Stimulated activated naive B cell treated with anti-CD40 and anti-IgM and Interleukin-4, amounts not matched to agents 10 μg/mL and 1 μg/mL and 100 μg/mL, for 72 hours (primary cell): ENCODE results near the gene CARD11.

Experiments
- ATAC-seq, 2 donors: fragments of 150-1000 bp; cut with Tn5 transposase; replicated peaks; 2 replicates each; pipeline ENCODE4 v1.10.0; 2021; ENCODE audit warnings: moderate library complexity in 1 of 2
- DNase-seq: peaks from one replicate; pipeline ENCODE4 v3.0.0; 2021
- H3K27ac Mint-ChIP-seq: one replicate; pipeline ENCODE4 v1.8.0; 2022; ENCODE audit warnings: mild to moderate bottlenecking, mixed read lengths
- H3K27me3 Mint-ChIP-seq, 2 donors: one replicate each; pipeline ENCODE4 v1.8.0; 2022; ENCODE audit warnings: mixed read lengths in 2 of 2
- H3K36me3 Mint-ChIP-seq, 2 donors: one replicate each; pipeline ENCODE4 v1.8.0; 2022; ENCODE audit warnings: mixed read lengths in 2 of 2, mild to moderate bottlenecking in 1 of 2
- H3K4me1 Mint-ChIP-seq, 2 donors: one replicate each; pipeline ENCODE4 v1.8.0; 2022; ENCODE audit warnings: mixed read lengths in 2 of 2, mild to moderate bottlenecking in 1 of 2
- H3K4me3 Mint-ChIP-seq, 2 donors: one replicate each; pipeline ENCODE4 v1.8.0; 2022; ENCODE audit warnings: mild to moderate bottlenecking in 2 of 2, mixed read lengths in 2 of 2, moderate library complexity in 1 of 2
- H3K9me3 Mint-ChIP-seq, 2 donors: one replicate each; pipeline ENCODE4 v1.8.0; 2022; ENCODE audit warnings: mixed read lengths in 2 of 2, mild to moderate bottlenecking in 1 of 2

Gene CARD11

DNA sequence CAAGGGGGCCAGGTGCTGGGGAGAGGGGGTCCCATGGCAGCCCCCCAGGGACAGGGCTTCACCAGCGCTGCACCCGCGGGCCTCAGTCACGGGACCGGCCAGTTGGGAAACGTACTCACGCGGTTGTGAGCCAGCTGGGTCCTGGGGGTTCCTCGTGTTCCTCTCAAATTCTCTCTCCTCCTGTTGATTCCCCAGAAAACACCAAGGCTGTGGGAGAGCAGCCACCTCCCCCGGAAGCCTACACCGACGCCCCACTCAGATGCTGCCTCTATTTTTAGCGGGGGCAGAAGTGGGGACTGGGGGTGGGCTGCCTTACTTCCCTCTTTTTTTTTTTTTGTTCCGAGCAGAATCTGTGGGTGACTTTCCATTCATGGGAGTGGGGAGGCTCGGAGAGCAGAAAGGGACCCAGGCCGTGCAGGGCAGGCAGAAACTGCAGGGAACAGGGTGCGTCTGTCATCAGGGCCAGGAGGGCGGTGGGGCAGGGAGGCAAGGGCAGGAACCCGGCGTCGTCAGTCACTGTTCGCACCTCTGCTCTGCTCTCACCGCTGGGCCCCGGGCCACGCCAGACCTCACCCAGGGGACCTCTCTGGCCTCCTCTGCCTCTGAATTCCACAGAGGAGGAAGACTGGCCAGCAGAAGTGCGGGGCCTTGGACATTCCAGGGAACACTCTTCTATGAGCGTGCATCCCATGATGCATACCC lies 63.1 kb downstream of the CARD11 start:
- H3K4me1 Mint-ChIP-seq, result peaks cover 65 to 95% of the 10 kb centered on the region in 2 donors
- peak in 1 of 2 donors; percentile 10 for ATAC-seq
- peak; percentile 29 for DNase-seq
- H3K27ac Mint-ChIP-seq, result peak overlapping the region; percentile 93
- no peaks in the 10 kb centered on the region for H3K27me3 Mint-ChIP-seq
- peaks cover 0 to 5% of the 10 kb centered on the region in 2 donors for H3K9me3 Mint-ChIP-seq
- H3K36me3 Mint-ChIP-seq, result peaks cover 46 to 71% of the 10 kb centered on the region in 2 donors
- peak overlapping the region; percentile 83 to 84 for H3K4me3 Mint-ChIP-seq

DNA sequence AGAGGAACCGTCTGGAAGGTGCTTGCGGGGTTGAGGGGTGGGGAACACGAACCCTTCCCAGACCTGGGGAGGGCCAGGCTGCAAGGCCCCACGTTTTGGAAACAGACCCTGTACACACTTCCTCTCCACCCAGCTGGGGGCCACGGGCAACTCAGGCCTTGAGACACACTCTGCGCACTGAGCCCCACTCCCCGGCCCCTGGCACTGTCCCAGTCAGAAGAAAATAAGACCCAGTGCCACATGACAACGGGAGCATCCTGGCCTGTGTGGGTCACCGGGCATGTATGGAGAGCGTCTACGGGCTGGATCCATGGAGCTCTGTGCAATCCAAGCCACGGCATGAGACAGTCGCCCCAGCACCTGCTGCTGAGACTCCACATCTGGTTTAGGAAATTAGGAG lies 63.7 kb downstream of the CARD11 start:
- H3K4me1 Mint-ChIP-seq, result peaks cover 66 to 95% of the 10 kb centered on the region in 2 donors
- ATAC-seq (no peak), DNase-seq (no peak)
- peak overlapping the region; percentile 83 to 84 for H3K4me3 Mint-ChIP-seq
- H3K36me3 Mint-ChIP-seq, result peaks cover 48 to 70% of the 10 kb centered on the region in 2 donors
- H3K27ac Mint-ChIP-seq, result peak overlapping the region; percentile 93
- no peaks in the 10 kb centered on the region for H3K27me3 Mint-ChIP-seq
- peaks cover 0 to 5% of the 10 kb centered on the region in 2 donors for H3K9me3 Mint-ChIP-seq

DNA sequence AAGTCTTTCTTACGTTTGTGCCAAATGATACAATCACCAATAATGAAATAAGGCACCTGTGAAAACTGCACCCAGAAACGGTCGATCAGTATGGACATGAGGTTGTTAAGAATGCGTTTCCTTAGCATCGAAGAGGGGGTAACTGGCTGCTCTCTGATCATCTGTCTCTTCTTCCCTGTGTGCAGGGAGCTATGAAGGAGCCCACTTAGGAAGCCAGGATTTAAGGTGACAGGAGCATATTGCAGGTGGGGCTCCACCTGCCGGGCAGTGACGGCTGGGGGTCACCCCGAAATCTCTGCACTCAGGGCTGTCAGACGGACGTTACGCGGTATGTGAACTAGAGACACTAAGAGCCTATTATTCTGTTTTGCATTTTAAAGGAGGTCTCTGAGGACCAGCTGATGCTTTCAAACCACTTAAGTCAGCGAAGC lies 64.5 kb downstream of the CARD11 start:
- H3K36me3 Mint-ChIP-seq, result peaks cover 49 to 69% of the 10 kb centered on the region in 2 donors
- H3K27me3 Mint-ChIP-seq, result no peaks in the 10 kb centered on the region
- H3K27ac Mint-ChIP-seq, result peak overlapping the region; percentile 93

DNA sequence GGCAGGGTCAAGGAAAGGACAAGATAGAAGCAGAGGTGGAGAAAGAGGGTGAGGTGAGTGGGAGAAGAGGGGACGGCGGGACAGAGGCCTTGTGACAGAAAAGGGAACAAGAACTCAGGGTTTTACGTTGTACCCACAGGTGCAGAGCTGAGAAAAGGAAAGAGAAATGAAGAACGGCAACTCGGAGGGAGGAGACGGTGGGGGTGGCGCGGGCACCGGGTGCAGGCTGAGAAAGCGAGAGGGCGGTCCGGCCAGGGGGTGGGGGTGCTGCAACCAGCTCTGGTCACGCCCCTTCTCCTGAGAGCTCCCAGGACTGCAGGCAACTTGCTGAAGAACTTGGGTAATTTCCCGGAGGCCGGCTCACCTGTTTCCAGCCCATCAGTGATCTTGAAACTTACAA lies 65.3 kb downstream of the CARD11 start:
- peaks cover 59 to 93% of the 10 kb centered on the region in 2 donors for H3K4me1 Mint-ChIP-seq
- peak overlapping the region; percentile 93 for H3K27ac Mint-ChIP-seq
- DNase-seq (peak; percentile 95), ATAC-seq (peak; percentile 89 to 92)
- peaks cover 0 to 5% of the 10 kb centered on the region in 2 donors for H3K9me3 Mint-ChIP-seq
- peaks cover 47 to 67% of the 10 kb centered on the region in 2 donors for H3K36me3 Mint-ChIP-seq
- no peaks in the 10 kb centered on the region for H3K27me3 Mint-ChIP-seq
- peak overlapping the region; percentile 83 to 84 for H3K4me3 Mint-ChIP-seq

More for the DNA sequence above, 64.5 kb downstream of the CARD11 start:
- peak overlapping the region; percentile 83 to 84 for H3K4me3 Mint-ChIP-seq
- peaks cover 64 to 95% of the 10 kb centered on the region in 2 donors for H3K4me1 Mint-ChIP-seq
- peaks cover 0 to 5% of the 10 kb centered on the region in 2 donors for H3K9me3 Mint-ChIP-seq
- peak; percentile 10 to 17 for ATAC-seq
- no peak for DNase-seq

DNA sequence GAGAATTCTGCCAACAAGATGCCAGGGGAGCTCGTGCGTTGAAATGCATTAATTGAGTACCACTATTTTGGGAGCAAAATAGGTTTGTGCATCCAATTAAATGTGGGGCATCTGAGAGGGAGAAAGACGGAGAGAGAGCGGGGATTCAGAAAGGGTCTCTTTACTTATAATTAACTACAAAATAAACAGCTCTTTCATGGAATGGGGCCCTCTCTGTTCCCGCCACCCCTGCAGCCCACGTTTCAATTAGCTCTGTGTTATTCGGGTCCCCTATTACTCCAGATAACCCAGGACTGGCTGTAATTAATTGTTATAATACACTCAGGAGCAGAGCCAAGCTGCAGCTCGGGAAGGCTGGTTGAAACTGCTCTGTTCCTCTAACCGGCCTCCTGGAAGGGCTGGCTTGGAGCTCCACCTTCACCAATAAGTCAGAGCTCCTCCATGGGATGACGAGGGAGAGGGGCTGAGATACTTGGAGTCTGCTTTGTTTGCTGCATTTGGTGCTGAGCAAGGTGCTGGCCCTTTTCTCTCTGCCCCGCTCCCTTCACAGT lies 67.8 kb downstream of the CARD11 start:
- Mint-ChIP-seq H3K4me3 (no peak overlapping the region), H3K36me3 (peaks cover 36 to 58% of the 10 kb centered on the region in 2 donors), H3K27ac (peak overlapping the region; percentile 90), H3K27me3 (no peaks in the 10 kb centered on the region), H3K9me3 (no peaks in the 10 kb centered on the region), H3K4me1 (peaks cover 52 to 90% of the 10 kb centered on the region in 2 donors)
- ATAC-seq (no peak), DNase-seq (no peak)

DNA sequence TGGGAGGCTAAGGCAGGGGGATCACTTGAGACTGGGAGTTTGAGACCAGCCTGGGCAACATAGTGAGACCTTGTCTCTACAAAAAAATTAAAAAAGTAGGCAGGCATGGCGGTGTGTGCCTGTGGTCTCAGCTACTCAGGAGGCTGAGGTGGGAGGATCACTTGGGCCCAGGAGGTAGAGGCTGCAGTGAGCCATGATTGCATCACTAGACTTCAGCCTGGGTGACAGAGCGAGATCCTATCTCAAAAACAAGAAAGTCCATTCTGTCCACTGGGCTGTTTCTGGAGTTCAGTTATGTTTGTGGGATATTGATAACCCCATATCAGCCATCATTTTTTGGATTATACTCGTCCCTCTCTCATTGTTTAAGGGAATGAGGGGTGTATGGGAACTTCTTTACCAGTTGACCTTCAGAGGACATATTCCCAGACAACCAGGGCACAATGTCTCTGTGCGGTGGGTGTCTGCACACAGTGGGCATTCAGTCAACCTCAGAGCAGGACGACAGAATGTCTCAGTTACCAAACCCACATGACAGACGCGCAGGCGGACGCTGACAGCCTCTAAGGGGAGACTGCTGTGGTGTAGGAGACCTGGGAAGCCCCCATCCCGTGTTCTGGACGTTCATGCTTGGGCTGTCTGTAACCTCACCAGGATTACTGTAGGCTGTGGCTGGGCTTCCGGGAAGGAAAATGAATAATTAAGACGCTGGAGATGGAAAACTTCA lies 69.4 kb downstream of the CARD11 start:
- ATAC-seq (no peak), DNase-seq (no peak)
- H3K4me3 Mint-ChIP-seq, result no peak overlapping the region
- H3K9me3 Mint-ChIP-seq, result no peaks in the 10 kb centered on the region
- H3K27me3 Mint-ChIP-seq, result no peaks in the 10 kb centered on the region
- H3K4me1 Mint-ChIP-seq, result peaks cover 39 to 75% of the 10 kb centered on the region in 2 donors
- H3K27ac Mint-ChIP-seq, result peak overlapping the region; percentile 51
- peaks cover 32 to 48% of the 10 kb centered on the region in 2 donors for H3K36me3 Mint-ChIP-seq

DNA sequence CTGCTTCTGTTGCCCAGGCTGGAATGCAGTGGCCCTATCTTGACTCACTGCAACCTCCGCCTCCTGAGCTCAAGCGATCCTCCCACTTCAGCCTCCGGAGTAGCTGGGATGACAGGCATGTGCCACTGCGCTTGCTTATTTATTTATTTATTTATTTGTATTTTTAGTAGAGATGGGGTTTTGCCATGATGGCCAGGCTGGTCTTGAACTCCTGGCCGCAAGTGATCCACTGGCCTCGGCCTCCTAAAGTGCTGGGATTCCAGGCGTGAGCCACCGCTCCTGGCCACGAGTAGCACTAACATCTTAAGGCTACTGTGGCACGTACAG lies 70.9 kb downstream of the CARD11 start:
- Mint-ChIP-seq H3K9me3 (peaks cover 0 to 3% of the 10 kb centered on the region in 2 donors), H3K36me3 (peaks cover 32 to 47% of the 10 kb centered on the region in 2 donors), H3K4me3 (peak overlapping the region in 1 of 2 donors; percentile 65), H3K27me3 (no peaks in the 10 kb centered on the region), H3K27ac (peak overlapping the region; percentile 92), H3K4me1 (peaks cover 33 to 60% of the 10 kb centered on the region in 2 donors)
- ATAC-seq, result no peak
- no peak for DNase-seq

DNA sequence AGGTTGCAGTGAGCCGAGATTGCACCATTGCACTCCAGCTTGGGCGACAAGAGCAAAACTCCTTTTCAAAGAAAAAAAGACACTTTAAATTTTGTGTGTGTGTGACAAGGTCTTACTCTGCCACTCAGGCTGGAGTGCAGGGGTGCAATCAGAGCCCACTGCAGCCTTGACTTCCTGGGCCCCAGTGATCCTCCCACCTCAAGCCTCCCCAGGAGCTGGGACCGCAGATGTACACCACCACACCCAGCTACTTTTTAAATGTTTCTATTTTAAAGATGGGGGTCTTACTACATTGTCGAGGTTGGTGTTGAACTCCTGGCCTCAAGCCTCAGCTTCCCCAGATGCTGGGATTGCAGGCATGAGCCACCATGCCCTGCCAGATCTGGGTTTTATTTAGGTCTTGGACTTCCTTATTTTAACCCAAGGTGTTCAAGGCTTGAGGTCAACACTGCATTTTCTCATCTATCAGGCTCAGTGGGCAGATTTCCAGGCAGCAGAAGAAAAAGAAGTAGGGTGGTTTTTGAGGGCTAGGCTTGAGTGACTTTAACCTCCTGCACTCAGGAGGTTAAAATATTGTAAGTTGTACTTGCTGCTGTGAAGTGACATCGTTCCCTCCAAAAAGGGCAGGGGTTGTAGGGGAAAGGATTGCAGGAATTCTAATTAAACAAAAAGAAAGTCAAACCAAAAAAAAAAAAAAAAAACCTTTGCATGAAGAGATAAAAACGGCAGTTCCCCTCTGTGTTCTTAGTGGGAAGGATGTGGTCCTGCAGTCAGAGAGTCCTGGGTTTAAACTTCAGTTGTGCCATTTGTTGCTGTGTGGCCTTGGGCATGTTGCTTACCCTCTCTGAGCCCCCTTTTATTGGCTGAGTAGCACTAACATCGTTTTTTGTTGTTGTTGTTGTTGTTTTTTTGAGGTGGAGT lies 71.5 kb downstream of the CARD11 start:
- H3K36me3 Mint-ChIP-seq, result peaks cover 36 to 47% of the 10 kb centered on the region in 2 donors
- H3K9me3 Mint-ChIP-seq, result peaks cover 0 to 3% of the 10 kb centered on the region in 2 donors
- H3K27ac Mint-ChIP-seq, result peak overlapping the region; percentile 92
- peak; percentile 51 for DNase-seq
- peaks cover 31 to 54% of the 10 kb centered on the region in 2 donors for H3K4me1 Mint-ChIP-seq
- peak overlapping the region; percentile 65 to 68 for H3K4me3 Mint-ChIP-seq
- ATAC-seq, result peak; percentile 92 to 95
- H3K27me3 Mint-ChIP-seq, result no peaks in the 10 kb centered on the region

DNA sequence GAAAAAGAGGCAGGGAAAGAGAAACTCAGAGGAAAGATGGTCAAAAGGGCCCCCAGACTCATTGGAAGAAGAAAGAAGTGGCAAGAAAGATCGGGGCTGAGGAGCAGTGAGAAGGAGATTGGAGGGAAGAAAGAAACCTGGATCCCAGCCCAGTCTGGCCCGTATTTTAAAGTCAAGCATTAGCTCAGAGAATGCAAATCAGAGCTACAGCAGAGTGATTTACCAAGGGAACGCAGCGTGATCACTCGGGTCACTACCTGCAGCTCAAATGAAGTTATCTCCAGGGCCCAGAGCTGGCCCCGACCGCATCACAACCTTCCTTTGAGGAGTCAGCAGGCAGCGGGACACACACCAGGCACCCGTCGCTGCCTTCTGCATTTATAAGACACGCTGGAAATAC lies 72.8 kb downstream of the CARD11 start:
- peaks cover 45 to 51% of the 10 kb centered on the region in 2 donors for H3K36me3 Mint-ChIP-seq
- DNase-seq (no peak), ATAC-seq (no peak)
- peaks cover 32 to 44% of the 10 kb centered on the region in 2 donors for H3K4me1 Mint-ChIP-seq
- no peaks in the 10 kb centered on the region for H3K27me3 Mint-ChIP-seq
- H3K4me3 Mint-ChIP-seq, result no peak overlapping the region
- peaks cover 5 to 12% of the 10 kb centered on the region in 2 donors for H3K9me3 Mint-ChIP-seq
- H3K27ac Mint-ChIP-seq, result no peak overlapping the region

DNA sequence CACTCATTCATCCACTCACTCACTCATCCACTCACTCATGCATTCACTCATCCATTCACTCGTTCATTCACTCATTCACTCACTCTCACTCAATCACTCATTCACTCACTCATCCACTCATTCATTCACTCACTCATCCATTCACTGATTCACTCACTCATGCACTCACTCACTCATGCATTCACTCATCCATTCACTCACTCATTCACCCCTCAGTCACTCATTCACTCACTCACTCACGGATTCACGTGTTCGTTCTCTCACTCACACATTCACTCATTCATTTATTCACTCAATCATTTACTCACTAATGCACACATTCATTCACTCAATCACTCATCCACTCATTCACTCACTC lies 73.4 kb downstream of the CARD11 start:
- H3K36me3 Mint-ChIP-seq, result peaks cover 46 to 52% of the 10 kb centered on the region in 2 donors
- peaks cover 27 to 39% of the 10 kb centered on the region in 2 donors for H3K4me1 Mint-ChIP-seq
- no peaks in the 10 kb centered on the region for H3K27me3 Mint-ChIP-seq
- DNase-seq, result no peak
- peaks cover 6 to 15% of the 10 kb centered on the region in 2 donors for H3K9me3 Mint-ChIP-seq
- no peak overlapping the region for H3K4me3 Mint-ChIP-seq
- ATAC-seq, result no peak
- H3K27ac Mint-ChIP-seq, result no peak overlapping the region

DNA sequence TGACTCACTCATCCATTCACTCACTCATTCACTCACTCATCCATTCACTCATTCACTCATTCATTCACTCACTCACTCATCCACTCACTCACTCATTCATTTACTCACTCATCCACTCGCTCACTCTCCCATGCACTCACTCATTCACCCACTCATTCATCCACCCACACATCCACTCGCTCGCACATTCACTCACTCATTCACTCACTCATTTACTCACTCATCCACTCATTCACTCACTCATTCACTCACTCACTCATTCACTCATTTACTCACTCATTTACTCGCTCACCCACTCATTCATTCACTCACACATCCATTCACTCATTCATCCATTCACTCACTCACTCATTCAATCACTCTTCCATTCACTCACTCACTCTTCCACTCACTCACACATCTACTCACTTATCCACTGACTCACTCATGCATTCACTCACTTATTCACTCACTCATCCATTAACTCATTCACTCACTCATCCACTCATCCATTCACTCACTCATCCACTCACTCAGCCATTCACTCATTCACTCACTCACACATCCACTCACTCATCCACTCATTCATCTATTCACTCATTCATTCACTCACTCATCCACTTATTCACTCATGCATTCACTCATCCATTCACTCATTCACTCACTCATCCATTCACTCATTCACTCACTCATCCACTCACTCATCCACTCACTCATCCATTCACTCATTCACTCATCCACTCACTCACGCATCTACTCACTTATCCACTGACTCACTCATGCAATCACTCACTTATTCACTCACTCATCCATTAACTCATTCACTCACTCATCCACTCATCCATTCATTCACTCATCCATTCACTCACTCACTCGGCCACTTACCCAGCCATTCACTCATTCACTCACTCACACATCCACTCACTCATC lies 74.0 kb downstream of the CARD11 start:
- DNase-seq (no peak), ATAC-seq (no peak)
- Mint-ChIP-seq H3K36me3 (peaks cover 47 to 52% of the 10 kb centered on the region in 2 donors), H3K27ac (no peak overlapping the region), H3K27me3 (no peaks in the 10 kb centered on the region), H3K4me1 (peaks cover 25 to 34% of the 10 kb centered on the region in 2 donors), H3K4me3 (no peak overlapping the region), H3K9me3 (peaks cover 6 to 15% of the 10 kb centered on the region in 2 donors)

DNA sequence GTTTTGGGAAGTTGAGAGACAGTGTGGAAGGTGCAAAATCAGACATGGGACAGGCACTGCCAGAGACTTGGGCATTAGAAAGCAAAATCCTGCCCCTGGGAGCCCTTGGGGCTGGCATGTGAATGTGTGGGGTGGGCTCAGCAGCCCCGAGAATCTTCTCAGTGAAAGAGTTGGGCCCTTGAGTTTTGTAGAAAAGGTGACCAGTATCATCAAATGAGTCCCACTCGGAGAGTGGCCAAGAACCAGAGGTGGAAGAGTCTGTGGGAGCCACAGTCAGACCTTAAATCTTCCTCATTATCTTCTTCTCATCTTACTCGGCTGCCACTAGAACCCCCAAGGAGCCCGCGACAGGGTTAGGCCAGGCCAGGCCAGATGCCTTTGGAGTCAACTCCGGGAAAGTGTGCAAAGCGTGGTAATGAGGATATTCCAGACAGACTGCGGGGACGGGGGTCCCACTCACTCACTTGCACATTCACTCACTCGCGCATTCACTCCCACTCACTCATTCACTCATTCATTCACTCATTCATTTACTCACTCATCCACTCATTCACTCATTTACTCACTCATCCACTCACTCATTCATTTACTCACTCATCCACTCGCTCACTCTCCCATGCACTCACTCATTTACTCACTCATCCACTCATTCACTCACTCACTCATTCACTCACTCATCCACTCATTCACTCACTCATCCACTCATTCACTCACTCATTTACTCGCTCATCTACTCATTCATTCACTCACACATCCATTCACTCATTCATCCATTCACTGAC lies 74.9 kb downstream of the CARD11 start:
- peaks cover 25 to 34% of the 10 kb centered on the region in 2 donors for H3K4me1 Mint-ChIP-seq
- ATAC-seq, result no peak
- no peaks in the 10 kb centered on the region for H3K27me3 Mint-ChIP-seq
- peaks cover 47 to 53% of the 10 kb centered on the region in 2 donors for H3K36me3 Mint-ChIP-seq
- peak overlapping the region; percentile 28 for H3K27ac Mint-ChIP-seq
- H3K9me3 Mint-ChIP-seq, result peaks cover 8 to 15% of the 10 kb centered on the region in 2 donors
- H3K4me3 Mint-ChIP-seq, result no peak overlapping the region
- DNase-seq, result no peak
